H1 (cell line): ENCODE results near the gene GRID1. TPM values are rescaled to one million over a fixed set of nuclear protein-coding genes. Genes with fewer than 3 reads are reported as not detected.

Source experiments
- CTCF ChIA-PET: fragments of 300-600 bp; sonication (Branson Sonifier 250); formaldehyde crosslinking; loops from one replicate; lab custom pipeline; 2021; ENCODE audit not compliant: partially characterized antibody; lab: Charles Lee
- POLR2A ChIA-PET: fragments of 300-600 bp; sonication (Branson Sonifier 250); formaldehyde crosslinking; loops from one replicate; lab custom pipeline; 2021; ENCODE audit warnings: inconsistent platforms; ENCODE audit not compliant: partially characterized antibody; lab: Charles Lee
- DNase-seq, 2 experiments: peaks; one replicate each; pipeline versions ENCODE4 v3.0.0 to v3.0.0-alpha.2; 2010 to 2022; ENCODE audit warnings: low spot score in 2 of 2, low read depth in 1 of 2, mixed read lengths in 1 of 2
- FAIRE-seq: peaks from 2 replicates; lab custom pipeline; 2011; peaks lifted over from hg19 to GRCh38; lab: Jason Lieb, UNC
- H2AFZ ChIP-seq: 2 replicates; pipeline ENCODE4 v1.8.1; 2012; ENCODE audit warnings: low read length, inconsistent platforms
- H2AK5ac ChIP-seq: 2 replicates; pipeline ENCODE4 v1.6.1; 2013; ENCODE audit warnings: low read depth, low read length
- H2BK120ac ChIP-seq: replicated peaks from 2 replicates; pipeline ENCODE3; 2013; ENCODE audit warnings: low read depth, low read length, inconsistent platforms
- H2BK12ac ChIP-seq: 2 replicates; pipeline ENCODE4 v1.6.1; 2013; ENCODE audit warnings: low read depth, low read length
- H2BK15ac ChIP-seq: 2 replicates; pipeline ENCODE4 v1.6.1; 2013; ENCODE audit warnings: low read length
- H2BK20ac ChIP-seq: 2 replicates; pipeline ENCODE4 v1.6.1; 2013; ENCODE audit warnings: low read length
- H2BK5ac ChIP-seq: 2 replicates; pipeline ENCODE4 v1.6.1; 2013; ENCODE audit warnings: low read depth, low read length
- H3K14ac ChIP-seq: 2 replicates; pipeline ENCODE4 v1.6.1; 2013; ENCODE audit warnings: inconsistent platforms; ENCODE audit not compliant: insufficient read length
- H3K18ac ChIP-seq: 2 replicates; pipeline ENCODE4 v1.6.1; 2013; ENCODE audit warnings: low read length; ENCODE audit errors: extremely low read depth
- H3K23ac ChIP-seq: 2 replicates; pipeline ENCODE4 v1.6.1; 2013; ENCODE audit warnings: inconsistent platforms; ENCODE audit not compliant: insufficient read length
- H3K23me2 ChIP-seq: 2 replicates; pipeline ENCODE4 v1.6.1; 2013; ENCODE audit warnings: low read depth, low read length
- H3K27ac ChIP-seq: 2 replicates; pipeline ENCODE4 v1.6.1; 2011; ENCODE audit warnings: low read depth, low read length, inconsistent platforms
- H3K27me3 ChIP-seq, 4 experiments: replicated peaks in 1 of 4; 1 replicate in 1 of 4; 2 replicates in 3 of 4; pipeline versions ENCODE4 v1.6.1 to v1.8.1; 2011 to 2013; ENCODE audit warnings: low read length in 3 of 4, mild to moderate bottlenecking in 3 of 4, inconsistent platforms in 2 of 4, mixed read lengths in 2 of 4, moderate library complexity in 1 of 4; ENCODE audit not compliant: control insufficient read depth in 3 of 4, insufficient read depth in 3 of 4; ENCODE audit errors: extremely low read depth in 1 of 4
- H3K36me3 ChIP-seq, 4 experiments: 2 replicates each; pipeline versions ENCODE4 v1.6.1 to v1.8.1; 2011 to 2013; ENCODE audit warnings: mild to moderate bottlenecking in 4 of 4, low read length in 3 of 4, moderate library complexity in 2 of 4, control low read depth in 1 of 4, inconsistent platforms in 1 of 4; ENCODE audit not compliant: insufficient read depth in 4 of 4, control insufficient read depth in 2 of 4
- H3K4ac ChIP-seq: replicated peaks from 2 replicates; pipeline ENCODE3; 2013; ENCODE audit warnings: low read length, low read depth, mixed read lengths, inconsistent platforms; ENCODE audit not compliant: insufficient read length
- H3K4me1 ChIP-seq, 4 experiments: replicated peaks in 1 of 4; 1 replicate in 1 of 4; 2 replicates in 3 of 4; pipeline versions ENCODE4 v1.6.1 to v1.8.1; 2011 to 2013; ENCODE audit warnings: low read length in 3 of 4, inconsistent platforms in 2 of 4, mixed read lengths in 1 of 4; ENCODE audit not compliant: insufficient read depth in 4 of 4, control insufficient read depth in 3 of 4
- H3K4me2 ChIP-seq, 2 experiments: 2 replicates each; pipeline versions ENCODE4 v1.6.1 to v1.8.1; 2011 to 2013; ENCODE audit warnings: low read depth in 2 of 2, low read length in 2 of 2, control low read depth in 1 of 2, inconsistent platforms in 1 of 2, mild to moderate bottlenecking in 1 of 2; ENCODE audit not compliant: insufficient read depth in 1 of 2
- H3K4me3 ChIP-seq, 4 experiments: fragments of 200-600, 300-600 bp in 1 of 4; sonication (generic), shearing (Covaris generic), sonication (Bioruptor Twin) in 1 of 4; 2 replicates each; pipeline versions ENCODE4 v1.5.1 to v1.8.1; 2011 to 2016; ENCODE audit warnings: low read length in 4 of 4, low read depth in 3 of 4, control low read depth in 2 of 4, inconsistent platforms in 2 of 4, mild to moderate bottlenecking in 2 of 4, mixed read lengths in 1 of 4, moderate library complexity in 1 of 4; ENCODE audit not compliant: insufficient read depth in 2 of 4; ENCODE audit errors: extremely low read depth in 1 of 4
- H3K56ac ChIP-seq: replicated peaks from 2 replicates; pipeline ENCODE3; 2013; ENCODE audit warnings: low read depth, mild to moderate bottlenecking, mixed read lengths, low read length, inconsistent platforms; ENCODE audit not compliant: insufficient read length
- H3K79me1 ChIP-seq: 2 replicates; pipeline ENCODE4 v1.6.1; 2013; ENCODE audit warnings: low read depth, low read length, control low read depth
- H3K79me2 ChIP-seq, 2 experiments: 2 replicates each; pipeline versions ENCODE4 v1.6.1 to v1.8.1; 2012 to 2013; ENCODE audit warnings: low read length in 2 of 2, mild to moderate bottlenecking in 2 of 2, inconsistent platforms in 1 of 2; ENCODE audit not compliant: insufficient read depth in 2 of 2, control insufficient read depth in 1 of 2
- H3K9ac ChIP-seq, 4 experiments: replicated peaks in 1 of 4; 1 replicate in 1 of 4; 2 replicates in 3 of 4; pipeline versions ENCODE4 v1.6.1 to v1.8.1; 2011 to 2013; ENCODE audit warnings: low read depth in 3 of 4, low read length in 3 of 4, control low read depth in 2 of 4, mild to moderate bottlenecking in 2 of 4, moderate library complexity in 2 of 4, inconsistent platforms in 1 of 4; ENCODE audit errors: extremely low read depth in 1 of 4
- H3K9me3 ChIP-seq, 2 experiments: 2 replicates each; pipeline versions ENCODE4 v1.6.1 to v1.8.1; 2012 to 2013; ENCODE audit warnings: mild to moderate bottlenecking in 2 of 2, moderate library complexity in 2 of 2, control low read depth in 1 of 2, inconsistent platforms in 1 of 2, low read depth in 1 of 2, low read length in 1 of 2, mixed read lengths in 1 of 2; ENCODE audit not compliant: insufficient read depth in 2 of 2
- H4K20me1 ChIP-seq, 2 experiments: replicated peaks in 1 of 2; 2 replicates each; pipeline versions ENCODE3 to v1.8.1; 2011 to 2013; ENCODE audit warnings: inconsistent platforms in 2 of 2, low read length in 2 of 2, mild to moderate bottlenecking in 1 of 2; ENCODE audit not compliant: insufficient read depth in 2 of 2, control insufficient read depth in 1 of 2
- H4K5ac ChIP-seq: 2 replicates; pipeline ENCODE4 v1.6.1; 2013; ENCODE audit warnings: low read length, low read depth, mixed read lengths, inconsistent platforms; ENCODE audit not compliant: insufficient read length
- H4K8ac ChIP-seq: 2 replicates; pipeline ENCODE4 v1.8.0; 2013; ENCODE audit warnings: mild to moderate bottlenecking, moderate library complexity, low read length, inconsistent platforms; ENCODE audit not compliant: insufficient read depth; ENCODE audit errors: extremely low read depth
- H4K91ac ChIP-seq: replicated peaks from 2 replicates; pipeline ENCODE3; 2013; ENCODE audit warnings: low read length, mixed read lengths, inconsistent platforms; ENCODE audit not compliant: insufficient read length
- BACH1 ChIP-seq: IDR thresholded peaks from 2 replicates; pipeline ENCODE4 v1.6.1; 2012; ENCODE audit warnings: low read length, improper control_type of control experiment
- KDM1A ChIP-seq: fragments of 200-600, 300-600 bp; sonication (generic); IDR thresholded peaks from 2 replicates; pipeline ENCODE4 v1.7.1; 2016; ENCODE audit warnings: mild to moderate bottlenecking, low read length, borderline replicate concordance
- NANOG ChIP-seq: IDR thresholded peaks from 2 replicates; pipeline ENCODE4 v1.6.1; 2011; ENCODE audit warnings: low read length, low read depth, mild to moderate bottlenecking, inconsistent platforms; ENCODE audit not compliant: insufficient read depth, poor library complexity, severe bottlenecking
- NRF1 ChIP-seq: IDR thresholded peaks from 2 replicates; pipeline ENCODE4 v1.6.1; 2011; ENCODE audit warnings: mild to moderate bottlenecking, low read depth, low read length, improper control_type of control experiment
- POU5F1 ChIP-seq: IDR thresholded peaks from 2 replicates; pipeline ENCODE4 v1.6.1; 2011; ENCODE audit warnings: low read depth, mild to moderate bottlenecking, low read length, moderate library complexity
- RFX5 ChIP-seq: IDR thresholded peaks from 2 replicates; pipeline ENCODE4 v1.6.1; 2011; ENCODE audit warnings: low read depth, low read length, improper control_type of control experiment, borderline replicate concordance
- TCF12 ChIP-seq: IDR thresholded peaks from 2 replicates; pipeline ENCODE4 v1.6.1; 2011; ENCODE audit warnings: low read depth, mild to moderate bottlenecking, low read length
- WGBS, 2 experiments: shearing (Covaris generic) in 1 of 2; methylation state at CpG; one replicate each; pipeline versions ENCODE4 v1.1.6 to v1.1.7; 2013 to 2015; ENCODE audit warnings: low lambda C conversion rate in 2 of 2, mixed read lengths in 2 of 2, inconsistent platforms in 1 of 2, low coverage in 1 of 2, missing lambda C conversion rate in 1 of 2; ENCODE audit not compliant: insufficient replicate concordance in 2 of 2, insufficient coverage in 1 of 2, insufficient read length in 1 of 2; ENCODE audit errors: extremely low coverage in 1 of 2, missing lambda C conversion rate in 1 of 2; 5-methylcytosine and 5-hydroxymethylcytosine counted together
- polyA plus RNA-seq, 7 experiments: library from polyadenylated mRNA; depleted of rRNA in 3 of 7; stranded (reverse) in 5 of 7; unstranded in 2 of 7; fragments of >200 nt in 5 of 7; fragments of 200-250 nt in 2 of 7; gene quantifications; 1 replicate in 5 of 7; 2 replicates in 1 of 7; 4 replicates in 1 of 7; pipeline versions ENCODE4 v1.2.1 to v1.2.3, GENCODE V29; 2011 to 2013; ENCODE audit warnings: missing spikeins in 2 of 7, mixed read lengths in 2 of 7
- total RNA-seq: library from RNA; stranded (reverse); fragmentation: NEBNext Ultra II Directional; extraction: Animal tissue kit (Norgen Biotek cat#: 25700); gene quantifications from 2 replicates; pipeline ENCODE4 v1.2.1, GENCODE V29; 2021
- TF ChIP-seq, protein P1 (sequence below): IDR thresholded peaks from 2 replicates; pipeline ENCODE4 v1.6.1; 2012; ENCODE audit warnings: low read length, inconsistent platforms
- TF ChIP-seq, protein P2 (sequence below), 3 experiments: IDR thresholded peaks; 1 replicate in 2 of 3; 2 replicates in 1 of 3; pipeline versions ENCODE4 v1.5.1 to v1.6.1; 2011; ENCODE audit warnings: low read length in 3 of 3, mild to moderate bottlenecking in 3 of 3, inconsistent platforms in 2 of 3, low read depth in 1 of 3, moderate library complexity in 1 of 3; ENCODE audit not compliant: insufficient read depth in 1 of 3; ENCODE audit errors: control extremely low read depth in 1 of 3

The GRID1 gene
- total and polyA plus RNA-seq, 2 of the 8 experiments (the other 6 are each of a cell fraction or from before 2014, with no cell fraction given), result 0.22 to 0.30 TPM

DNA sequence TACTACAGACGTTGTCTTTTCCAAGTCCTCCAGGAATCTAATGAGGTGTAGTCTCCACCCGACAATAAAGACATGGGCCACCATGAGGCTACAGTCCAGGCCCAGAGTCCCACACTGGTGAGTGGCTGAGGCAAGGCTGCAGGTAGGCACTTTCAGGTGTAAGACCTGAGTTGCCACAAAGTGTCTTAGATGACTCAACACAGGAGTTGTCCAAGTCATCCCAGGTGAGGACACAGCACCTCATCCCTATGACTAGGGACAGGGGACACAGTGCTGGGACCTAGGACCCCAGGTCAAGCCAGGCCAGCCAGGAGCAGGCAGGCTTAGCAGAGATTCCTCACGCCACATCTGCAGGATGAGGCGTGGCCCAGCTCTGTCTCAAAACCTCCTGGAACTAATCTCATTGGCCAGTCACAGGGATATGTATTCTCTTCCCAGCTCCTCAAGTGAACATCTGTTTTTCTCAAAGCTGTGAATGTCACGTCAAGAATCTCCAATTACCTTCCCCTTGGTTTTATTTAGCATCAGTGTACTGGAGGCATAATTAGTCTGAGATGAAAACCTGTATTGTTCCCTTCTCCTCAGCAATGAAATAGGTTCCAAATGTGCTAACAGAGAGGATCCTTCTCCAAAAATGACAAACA is 254.6 kb downstream of the GRID1 start:
- Histone ChIP-seq H2BK5ac (no peak overlapping the region), H2BK12ac (no peak overlapping the region), H3K4me2 (no peak overlapping the region), H3K4me1 (no peaks in the 10 kb centered on the region), H3K14ac (no peak overlapping the region), H2BK120ac (no peak overlapping the region), H3K56ac (no peak overlapping the region), H2BK20ac (no peak overlapping the region), H2BK15ac (no peak overlapping the region), H3K36me3 (no peaks in the 10 kb centered on the region), H2AK5ac (no peak overlapping the region), H4K5ac (no peak overlapping the region), H3K23ac (no peak overlapping the region), H3K27ac (no peak overlapping the region), H3K9me3 (no peaks in the 10 kb centered on the region), H3K79me2 (peaks cover 0 to 1% of the 10 kb centered on the region in 2 experiments; a peak in 1 of 4 replicates), H2AFZ (no peak overlapping the region), H3K27me3 (no peaks in the 10 kb centered on the region), H3K9ac (no peak overlapping the region), H4K91ac (no peak overlapping the region), H3K79me1 (no peaks in the 10 kb centered on the region), H3K4me3 (no peak overlapping the region), H3K18ac (no peak overlapping the region), H4K8ac (no peak overlapping the region), H3K23me2 (peaks cover 4% of the 10 kb centered on the region; the same call in 1 of the 2 replicates), H4K20me1 (peaks cover 0 to 2% of the 10 kb centered on the region in 2 experiments), H3K4ac (no peak overlapping the region)
- WGBS, 2 experiments, result 73% methylated on average over 4 of the region's 5 CpGs; no CpG with 5 or more reads in 1 of the 2 experiments
- DNase-seq, result no peak
- no peak for FAIRE-seq
- ChIA-PET POLR2A (no interaction called here), CTCF (interaction anchor here (1.4 to 3.8 kb wide), 3 partner anchors 11 to 29 kb away, joined by 3 to 18 read pairs (median 12); no protein-coding TSS in a partner anchor)
- TF ChIP-seq NANOG, result no peak
- TF ChIP-seq, protein P1, sequence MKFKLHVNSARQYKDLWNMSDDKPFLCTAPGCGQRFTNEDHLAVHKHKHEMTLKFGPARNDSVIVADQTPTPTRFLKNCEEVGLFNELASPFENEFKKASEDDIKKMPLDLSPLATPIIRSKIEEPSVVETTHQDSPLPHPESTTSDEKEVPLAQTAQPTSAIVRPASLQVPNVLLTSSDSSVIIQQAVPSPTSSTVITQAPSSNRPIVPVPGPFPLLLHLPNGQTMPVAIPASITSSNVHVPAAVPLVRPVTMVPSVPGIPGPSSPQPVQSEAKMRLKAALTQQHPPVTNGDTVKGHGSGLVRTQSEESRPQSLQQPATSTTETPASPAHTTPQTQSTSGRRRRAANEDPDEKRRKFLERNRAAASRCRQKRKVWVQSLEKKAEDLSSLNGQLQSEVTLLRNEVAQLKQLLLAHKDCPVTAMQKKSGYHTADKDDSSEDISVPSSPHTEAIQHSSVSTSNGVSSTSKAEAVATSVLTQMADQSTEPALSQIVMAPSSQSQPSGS, result no peak
- no peak for TF ChIP-seq KDM1A
- TF ChIP-seq RFX5, result no peak
- TF ChIP-seq POU5F1, result no peak
- TF ChIP-seq, protein P2, sequence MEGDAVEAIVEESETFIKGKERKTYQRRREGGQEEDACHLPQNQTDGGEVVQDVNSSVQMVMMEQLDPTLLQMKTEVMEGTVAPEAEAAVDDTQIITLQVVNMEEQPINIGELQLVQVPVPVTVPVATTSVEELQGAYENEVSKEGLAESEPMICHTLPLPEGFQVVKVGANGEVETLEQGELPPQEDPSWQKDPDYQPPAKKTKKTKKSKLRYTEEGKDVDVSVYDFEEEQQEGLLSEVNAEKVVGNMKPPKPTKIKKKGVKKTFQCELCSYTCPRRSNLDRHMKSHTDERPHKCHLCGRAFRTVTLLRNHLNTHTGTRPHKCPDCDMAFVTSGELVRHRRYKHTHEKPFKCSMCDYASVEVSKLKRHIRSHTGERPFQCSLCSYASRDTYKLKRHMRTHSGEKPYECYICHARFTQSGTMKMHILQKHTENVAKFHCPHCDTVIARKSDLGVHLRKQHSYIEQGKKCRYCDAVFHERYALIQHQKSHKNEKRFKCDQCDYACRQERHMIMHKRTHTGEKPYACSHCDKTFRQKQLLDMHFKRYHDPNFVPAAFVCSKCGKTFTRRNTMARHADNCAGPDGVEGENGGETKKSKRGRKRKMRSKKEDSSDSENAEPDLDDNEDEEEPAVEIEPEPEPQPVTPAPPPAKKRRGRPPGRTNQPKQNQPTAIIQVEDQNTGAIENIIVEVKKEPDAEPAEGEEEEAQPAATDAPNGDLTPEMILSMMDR (IDR thresholded peaks at IDR 0.05; ENCODE audit: control extremely low read depth in 1 of 3, insufficient read depth in 1 of 3, low read depth in 1 of 3, low read length in 3 of 3), result no peak
- TF ChIP-seq TCF12, result no peak
- no peak for TF ChIP-seq BACH1
- TF ChIP-seq NRF1, result no peak
